ENCODE results near the gene KDM8.

GRCh38 chr16:27220527-27220926 is 17.2 kb downstream of the KDM8 start:
- TF ChIP-seq POLR2A (IDR thresholded peaks at IDR 0.05) (no peak), CTCF (IDR thresholded peaks at IDR 0.05) (no peak), POLR2AphosphoS5 (IDR thresholded peaks at IDR 0.05) (no peak)
